Measurements from ENCODE around the gene CPNE2. TPM values are rescaled to one million over a fixed set of nuclear protein-coding genes. Genes with fewer than 3 reads are reported as not detected.

Gene CPNE2
- total RNA-seq, 1 experiment from 2014 or later = 35.2 TPM

DNA sequence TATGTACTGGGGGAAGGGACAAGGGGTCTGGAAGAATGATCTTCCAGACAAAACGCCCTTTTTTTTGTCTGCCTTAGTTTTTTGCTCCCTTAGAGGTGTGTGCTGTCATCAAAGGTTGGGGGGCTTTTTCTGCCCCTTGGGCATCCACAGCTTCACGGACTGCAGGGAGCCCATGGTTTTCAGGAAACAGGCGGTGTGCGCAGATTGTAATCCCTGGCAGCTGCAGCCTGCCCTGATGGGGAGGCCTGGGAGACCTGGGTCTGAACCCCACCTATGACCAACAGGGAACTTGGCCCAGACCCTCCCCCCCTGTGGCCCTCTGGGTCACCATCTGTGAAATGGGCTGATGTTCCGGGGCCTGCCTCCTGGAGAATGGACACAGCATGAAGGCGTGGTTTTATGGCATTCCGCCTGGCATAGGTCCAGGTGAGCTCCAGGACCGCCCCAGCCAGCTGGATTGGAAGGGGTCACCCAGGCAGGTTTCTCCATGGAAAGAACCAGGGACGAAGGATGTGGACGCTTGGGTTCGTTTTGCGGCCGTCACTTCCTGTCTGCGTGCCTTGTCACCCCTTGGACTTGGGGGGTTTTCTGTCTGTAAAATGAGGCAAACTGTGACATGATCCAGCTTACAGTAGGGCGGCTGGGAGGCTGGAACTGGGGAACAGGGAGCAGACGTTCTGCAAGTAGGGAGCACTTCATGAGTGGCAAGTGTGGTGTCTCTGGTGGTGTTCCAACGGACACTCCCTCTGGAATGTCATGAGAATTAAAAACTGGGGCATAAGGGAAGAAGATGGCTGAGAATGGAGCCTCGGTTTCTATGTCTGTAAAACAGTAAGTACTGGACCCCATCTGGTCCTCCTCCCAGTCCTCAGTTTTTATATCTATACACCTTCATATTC is 1.5 kb downstream of the CPNE2 start:
- Histone ChIP-seq H3K4me2 (peak overlapping the region; percentile 84), H3F3A (ENCODE audit: insufficient read depth, low read depth) (peaks cover 18% of the 10 kb centered on the region; the same call in 1 of the 2 replicates), H3K4me1 (replicated peaks; ENCODE audit: insufficient read depth) (peaks cover 23% of the 10 kb centered on the region), H3K27ac (no peak overlapping the region), H3K9me2 (ENCODE audit: insufficient read depth) (no peaks in the 10 kb centered on the region), H3K36me3 (ENCODE audit: low read depth) (no peaks in the 10 kb centered on the region), H4K20me1 (ENCODE audit: insufficient read depth) (no peaks in the 10 kb centered on the region), H3K9me3 (ENCODE audit: insufficient read depth, low read depth) (no peaks in the 10 kb centered on the region), H3K27me3 (ENCODE audit: insufficient read depth, low read depth) (no peaks in the 10 kb centered on the region), H2AFZ (no peak overlapping the region), H3K4me3 (peak overlapping the region; percentile 85; the same call in 1 of the 2 replicates), H3K79me2 (ENCODE audit: low read depth) (peaks cover 3% of the 10 kb centered on the region; the same call in 1 of the 2 replicates)
- intact Hi-C loops (cut with micrococcal nuclease; ENCODE audit: unreplicated experiment) = no loop called here
- ChIA-PET POLR2A (ENCODE audit: unreplicated experiment) (interaction anchor here (0.6 kb wide), 1 partner anchor 14 kb away, joined by 4 read pairs; no protein-coding TSS in a partner anchor), CTCF (interaction anchor here (0.6 kb wide), 10 partner anchors 30 to 486 kb away, joined by 3 to 9 read pairs (median 4); partner anchors contain the start of gene MT2A)
- TSS peak; percentile 37 for BruUV-seq (replicated peaks)
- no peak for DNase-seq
- TF ChIP-seq, protein P1, sequence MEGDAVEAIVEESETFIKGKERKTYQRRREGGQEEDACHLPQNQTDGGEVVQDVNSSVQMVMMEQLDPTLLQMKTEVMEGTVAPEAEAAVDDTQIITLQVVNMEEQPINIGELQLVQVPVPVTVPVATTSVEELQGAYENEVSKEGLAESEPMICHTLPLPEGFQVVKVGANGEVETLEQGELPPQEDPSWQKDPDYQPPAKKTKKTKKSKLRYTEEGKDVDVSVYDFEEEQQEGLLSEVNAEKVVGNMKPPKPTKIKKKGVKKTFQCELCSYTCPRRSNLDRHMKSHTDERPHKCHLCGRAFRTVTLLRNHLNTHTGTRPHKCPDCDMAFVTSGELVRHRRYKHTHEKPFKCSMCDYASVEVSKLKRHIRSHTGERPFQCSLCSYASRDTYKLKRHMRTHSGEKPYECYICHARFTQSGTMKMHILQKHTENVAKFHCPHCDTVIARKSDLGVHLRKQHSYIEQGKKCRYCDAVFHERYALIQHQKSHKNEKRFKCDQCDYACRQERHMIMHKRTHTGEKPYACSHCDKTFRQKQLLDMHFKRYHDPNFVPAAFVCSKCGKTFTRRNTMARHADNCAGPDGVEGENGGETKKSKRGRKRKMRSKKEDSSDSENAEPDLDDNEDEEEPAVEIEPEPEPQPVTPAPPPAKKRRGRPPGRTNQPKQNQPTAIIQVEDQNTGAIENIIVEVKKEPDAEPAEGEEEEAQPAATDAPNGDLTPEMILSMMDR (conservative IDR thresholded peaks at IDR 0.05) = no peak
- TF ChIP-seq EZH2 (IDR thresholded peaks at IDR 0.05; ENCODE audit: low read depth) = no peak

DNA sequence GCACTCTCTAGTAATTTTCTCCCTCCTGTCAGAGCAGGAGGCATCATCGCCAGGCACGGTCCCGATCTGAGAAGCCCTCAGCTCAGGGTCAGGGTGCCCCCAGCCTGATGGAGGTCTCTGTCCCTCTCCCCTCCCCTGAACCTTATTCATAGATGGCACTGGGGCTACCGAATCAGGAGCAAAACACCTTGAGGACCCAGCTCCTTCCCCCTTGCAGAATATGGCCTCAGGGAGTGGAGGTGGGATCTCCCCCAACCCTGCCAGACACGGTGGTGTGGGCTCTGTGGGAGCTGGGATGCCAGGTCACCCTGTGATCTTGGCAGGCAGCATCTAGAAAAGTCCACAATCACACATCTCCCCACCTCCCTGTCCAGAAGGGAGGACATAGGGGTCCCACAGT is 2.5 kb downstream of the CPNE2 start:
- CTCF ChIA-PET = no interaction called here
- POLR2A ChIA-PET (ENCODE audit: unreplicated experiment) = no interaction called here
- H3F3A ChIP-seq (ENCODE audit: insufficient read depth, low read depth) = peaks cover 21% of the 10 kb centered on the region; the same call in 1 of the 2 replicates
- peaks cover 3% of the 10 kb centered on the region; the same call in 1 of the 2 replicates for H3K79me2 ChIP-seq (ENCODE audit: low read depth)
- H3K27ac ChIP-seq = no peak overlapping the region
- no peak for TF ChIP-seq EZH2 (IDR thresholded peaks at IDR 0.05; ENCODE audit: low read depth)
- TF ChIP-seq, protein P1 (conservative IDR thresholded peaks at IDR 0.05) = no peak
- peaks cover 27% of the 10 kb centered on the region for H3K4me1 ChIP-seq (replicated peaks; ENCODE audit: insufficient read depth)
- intact Hi-C loops (cut with micrococcal nuclease; ENCODE audit: unreplicated experiment) = no loop called here
- no peaks in the 10 kb centered on the region for H3K9me3 ChIP-seq (ENCODE audit: insufficient read depth, low read depth)
- H3K4me3 ChIP-seq = no peak overlapping the region
- no peak for DNase-seq
- H4K20me1 ChIP-seq (ENCODE audit: insufficient read depth) = no peaks in the 10 kb centered on the region
- no peak overlapping the region for H2AFZ ChIP-seq
- no peaks in the 10 kb centered on the region for H3K36me3 ChIP-seq (ENCODE audit: low read depth)
- no peaks in the 10 kb centered on the region for H3K9me2 ChIP-seq (ENCODE audit: insufficient read depth)
- no peak overlapping the region for H3K4me2 ChIP-seq
- no TSS peak for BruUV-seq (replicated peaks)
- H3K27me3 ChIP-seq (ENCODE audit: insufficient read depth, low read depth) = no peaks in the 10 kb centered on the region

DNA sequence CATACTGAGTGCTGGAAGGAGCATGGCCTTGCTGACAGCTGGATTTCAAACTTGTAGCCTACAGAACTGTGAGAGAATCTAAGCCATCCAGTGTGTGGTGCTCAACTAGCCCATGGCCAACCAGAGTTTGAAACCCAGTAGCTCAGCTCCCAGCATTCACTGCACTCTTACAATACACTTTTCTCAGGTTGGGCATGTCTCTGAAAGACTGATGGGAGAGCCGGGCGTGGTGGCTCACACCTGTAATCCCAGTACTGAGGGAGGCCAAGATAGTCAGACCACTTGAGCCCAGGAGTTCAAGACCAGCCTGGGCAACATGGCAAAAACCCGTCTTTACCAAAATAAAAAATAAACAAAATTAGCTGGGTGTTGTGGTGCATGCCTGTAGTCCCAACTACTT is 3.8 kb downstream of the CPNE2 start:
- Histone ChIP-seq H3K27ac (no peak overlapping the region), H2AFZ (no peak overlapping the region), H3K4me1 (replicated peaks; ENCODE audit: insufficient read depth) (peaks cover 29% of the 10 kb centered on the region), H3K27me3 (ENCODE audit: insufficient read depth, low read depth) (no peaks in the 10 kb centered on the region), H3K9me3 (ENCODE audit: insufficient read depth, low read depth) (no peaks in the 10 kb centered on the region), H3K9me2 (ENCODE audit: insufficient read depth) (no peaks in the 10 kb centered on the region), H4K20me1 (ENCODE audit: insufficient read depth) (no peaks in the 10 kb centered on the region), H3K79me2 (ENCODE audit: low read depth) (peaks cover 3% of the 10 kb centered on the region; the same call in 1 of the 2 replicates), H3F3A (ENCODE audit: insufficient read depth, low read depth) (peaks cover 12% of the 10 kb centered on the region; the same call in 1 of the 2 replicates), H3K4me3 (no peak overlapping the region), H3K4me2 (no peak overlapping the region), H3K36me3 (ENCODE audit: low read depth) (no peaks in the 10 kb centered on the region)
- intact Hi-C loops (cut with micrococcal nuclease; ENCODE audit: unreplicated experiment) = no loop called here
- no peak for DNase-seq
- CTCF ChIA-PET = no interaction called here
- no TSS peak for BruUV-seq (replicated peaks)
- POLR2A ChIA-PET (ENCODE audit: unreplicated experiment) = no interaction called here
- TF ChIP-seq, protein P1 (conservative IDR thresholded peaks at IDR 0.05) = no peak
- no peak for TF ChIP-seq EZH2 (IDR thresholded peaks at IDR 0.05; ENCODE audit: low read depth)
